ENCODE results near the gene CDYL2.

DNA sequence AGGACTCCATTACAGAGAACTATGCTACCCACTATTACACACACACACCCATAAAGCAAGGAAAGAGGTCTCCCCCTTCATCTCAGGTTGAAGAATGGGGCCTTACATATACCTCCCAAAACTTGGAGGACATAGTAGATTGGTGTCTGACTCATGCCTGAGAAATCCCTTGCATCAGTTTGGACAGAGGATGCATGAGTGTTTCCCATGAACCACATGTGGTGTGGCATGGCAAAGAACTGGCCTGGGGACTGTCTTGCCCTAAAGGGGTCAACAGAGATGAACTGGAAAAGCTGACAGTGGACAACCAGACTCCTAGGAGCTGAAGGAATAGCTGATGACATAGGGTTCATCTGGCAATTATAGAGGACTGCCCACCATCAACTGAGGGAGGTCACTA lies 209.6 kb downstream of the CDYL2 start:
- TF ChIP-seq, protein P1, sequence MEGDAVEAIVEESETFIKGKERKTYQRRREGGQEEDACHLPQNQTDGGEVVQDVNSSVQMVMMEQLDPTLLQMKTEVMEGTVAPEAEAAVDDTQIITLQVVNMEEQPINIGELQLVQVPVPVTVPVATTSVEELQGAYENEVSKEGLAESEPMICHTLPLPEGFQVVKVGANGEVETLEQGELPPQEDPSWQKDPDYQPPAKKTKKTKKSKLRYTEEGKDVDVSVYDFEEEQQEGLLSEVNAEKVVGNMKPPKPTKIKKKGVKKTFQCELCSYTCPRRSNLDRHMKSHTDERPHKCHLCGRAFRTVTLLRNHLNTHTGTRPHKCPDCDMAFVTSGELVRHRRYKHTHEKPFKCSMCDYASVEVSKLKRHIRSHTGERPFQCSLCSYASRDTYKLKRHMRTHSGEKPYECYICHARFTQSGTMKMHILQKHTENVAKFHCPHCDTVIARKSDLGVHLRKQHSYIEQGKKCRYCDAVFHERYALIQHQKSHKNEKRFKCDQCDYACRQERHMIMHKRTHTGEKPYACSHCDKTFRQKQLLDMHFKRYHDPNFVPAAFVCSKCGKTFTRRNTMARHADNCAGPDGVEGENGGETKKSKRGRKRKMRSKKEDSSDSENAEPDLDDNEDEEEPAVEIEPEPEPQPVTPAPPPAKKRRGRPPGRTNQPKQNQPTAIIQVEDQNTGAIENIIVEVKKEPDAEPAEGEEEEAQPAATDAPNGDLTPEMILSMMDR (IDR thresholded peaks at IDR 0.05 in 4 of 5, conservative IDR thresholded peaks at IDR 0.05 in 1 of 5): no peak
- TF ChIP-seq POLR2A (IDR thresholded peaks at IDR 0.05): no peak
